Activated CD8-positive, alpha-beta T cell treated with anti-CD3 and anti-CD28 coated beads for 36 hours (primary cell): ENCODE data around the gene GPN2. TPM values are rescaled to one million over a fixed set of nuclear protein-coding genes. Genes with fewer than 3 reads are reported as not detected.

Source experiments
- ATAC-seq: fragments of 200-7000 bp; cut with Tn5 transposase; one replicate; pipeline ENCODE4 v1.10.0; 2021; ENCODE audit warnings: mild to moderate bottlenecking, moderate library complexity
- CTCF ChIA-PET: fragments of 350-600 bp; sonication (Branson Sonifier 250); formaldehyde crosslinking; loops from one replicate; lab custom pipeline; 2021; ENCODE audit warnings: antibody characterized with exemption; lab: Charles Lee
- POLR2A ChIA-PET: fragments of 350-600 bp; sonication (Branson Sonifier 250); formaldehyde crosslinking; loops from one replicate; lab custom pipeline; 2021; ENCODE audit warnings: antibody characterized with exemption; lab: Charles Lee
- DNase-seq: peaks from one replicate; pipeline ENCODE4 v3.0.0-alpha.2; 2020
- H3K27ac Mint-ChIP-seq: one replicate; pipeline ENCODE4 v1.8.0; 2021; ENCODE audit warnings: mild to moderate bottlenecking, mixed read lengths
- H3K27me3 Mint-ChIP-seq: one replicate; pipeline ENCODE4 v1.8.0; 2021; ENCODE audit warnings: mixed read lengths
- H3K36me3 Mint-ChIP-seq: one replicate; pipeline ENCODE4 v1.8.0; 2021; ENCODE audit warnings: low read depth, mixed read lengths
- H3K4me1 Mint-ChIP-seq: one replicate; pipeline ENCODE4 v1.8.0; 2021; ENCODE audit warnings: low read depth, mixed read lengths
- H3K4me3 Mint-ChIP-seq: one replicate; pipeline ENCODE4 v1.8.0; 2021; ENCODE audit warnings: mild to moderate bottlenecking, moderate library complexity, mixed read lengths
- H3K9me3 Mint-ChIP-seq: one replicate; pipeline ENCODE4 v1.8.0; 2021; ENCODE audit warnings: mixed read lengths
- intact Hi-C: fragments of 100-400 bp; cut with micrococcal nuclease; formaldehyde crosslinking; loops from one replicate; pipeline ENCODE4 v1.10.0; 2022
- total RNA-seq, 2 experiments: library from RNA; stranded (reverse); gene quantifications; one replicate each; pipeline ENCODE4 v1.2.3, GENCODE V29; 2021
- TF ChIP-seq, protein P1 (sequence below): fragments of 200-600 bp; IDR thresholded peaks from one replicate; pipeline ENCODE4 v1.8.0; 2022; ENCODE audit warnings: antibody characterized with exemption, mild to moderate bottlenecking

Gene GPN2
- total RNA-seq, 2 experiments from 2014 or later = 45.9 to 47.9 TPM

DNA sequence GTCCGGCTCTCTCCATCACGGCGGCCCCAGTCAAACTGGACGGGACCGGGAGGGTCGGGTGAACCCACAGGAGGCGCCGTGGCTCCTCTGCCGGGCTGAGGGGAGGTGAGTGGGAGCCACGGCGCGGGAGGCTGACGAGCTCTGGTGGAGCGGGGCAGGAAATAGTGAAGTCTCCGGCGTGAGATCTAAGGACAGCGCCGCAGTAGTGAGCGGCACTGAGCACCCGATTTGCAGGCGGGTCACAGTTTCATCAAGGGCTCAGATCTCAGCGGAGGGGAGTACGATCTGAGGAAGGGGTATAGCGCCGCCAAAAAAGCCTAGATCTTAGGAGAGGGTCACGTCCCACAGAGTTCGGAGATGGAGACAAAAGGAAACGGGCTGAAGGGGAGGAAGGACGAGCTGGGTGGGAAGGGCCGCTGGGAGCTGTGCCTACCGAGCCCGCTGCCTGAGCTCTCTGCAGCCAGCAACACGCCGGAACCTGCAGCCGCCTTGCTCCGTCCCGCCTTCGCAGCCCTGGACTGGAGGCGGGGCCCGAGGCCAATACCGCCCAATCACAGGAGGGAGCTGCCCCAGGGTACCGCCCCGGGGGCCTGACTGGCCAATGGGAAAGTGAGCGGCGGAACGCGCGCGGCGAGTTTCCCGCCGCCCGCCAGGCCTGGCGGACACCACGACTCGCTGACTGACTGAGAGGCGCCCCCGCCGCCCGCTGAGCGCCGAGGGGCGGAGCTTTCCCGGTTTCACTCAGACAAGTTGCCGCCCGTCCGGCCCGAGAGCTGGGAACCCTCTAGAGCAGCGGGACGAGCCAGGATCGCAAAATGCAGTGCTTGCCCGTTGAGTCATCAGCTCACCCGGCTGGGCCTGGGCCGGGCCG lies 25.2 kb downstream of the GPN2 start:
- H3K36me3 Mint-ChIP-seq = no peaks in the 10 kb centered on the region
- H3K27ac Mint-ChIP-seq = peak overlapping the region; percentile 87
- no peaks in the 10 kb centered on the region for H3K27me3 Mint-ChIP-seq
- peaks cover 20% of the 10 kb centered on the region for H3K4me1 Mint-ChIP-seq
- H3K9me3 Mint-ChIP-seq = no peaks in the 10 kb centered on the region
- DNase-seq = peak; percentile 95
- intact Hi-C loops = no loop called here
- H3K4me3 Mint-ChIP-seq = peak overlapping the region; percentile 89
- POLR2A ChIA-PET = interaction anchor here (0.6 to 3.9 kb wide), 28 partner anchors 9 to 364 kb away, joined by 3 to 37 read pairs (median 5); partner anchors contain the start of genes GPATCH3, GPN2, NUDC and PIGV
- CTCF ChIA-PET = interaction anchor here (0.7 to 2.5 kb wide), 15 partner anchors 9 to 265 kb away, joined by 3 to 19 read pairs (median 4); partner anchors contain the start of gene GPN2
- TF ChIP-seq, protein P1, sequence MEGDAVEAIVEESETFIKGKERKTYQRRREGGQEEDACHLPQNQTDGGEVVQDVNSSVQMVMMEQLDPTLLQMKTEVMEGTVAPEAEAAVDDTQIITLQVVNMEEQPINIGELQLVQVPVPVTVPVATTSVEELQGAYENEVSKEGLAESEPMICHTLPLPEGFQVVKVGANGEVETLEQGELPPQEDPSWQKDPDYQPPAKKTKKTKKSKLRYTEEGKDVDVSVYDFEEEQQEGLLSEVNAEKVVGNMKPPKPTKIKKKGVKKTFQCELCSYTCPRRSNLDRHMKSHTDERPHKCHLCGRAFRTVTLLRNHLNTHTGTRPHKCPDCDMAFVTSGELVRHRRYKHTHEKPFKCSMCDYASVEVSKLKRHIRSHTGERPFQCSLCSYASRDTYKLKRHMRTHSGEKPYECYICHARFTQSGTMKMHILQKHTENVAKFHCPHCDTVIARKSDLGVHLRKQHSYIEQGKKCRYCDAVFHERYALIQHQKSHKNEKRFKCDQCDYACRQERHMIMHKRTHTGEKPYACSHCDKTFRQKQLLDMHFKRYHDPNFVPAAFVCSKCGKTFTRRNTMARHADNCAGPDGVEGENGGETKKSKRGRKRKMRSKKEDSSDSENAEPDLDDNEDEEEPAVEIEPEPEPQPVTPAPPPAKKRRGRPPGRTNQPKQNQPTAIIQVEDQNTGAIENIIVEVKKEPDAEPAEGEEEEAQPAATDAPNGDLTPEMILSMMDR = no peak
- peak; percentile 94 for ATAC-seq

GRCh38 chr1:26863685-26864077 lies 26.4 kb downstream of the GPN2 start:
- POLR2A ChIA-PET = interaction anchor here (1.4 to 3.9 kb wide), 6 partner anchors 25 to 363 kb away, joined by 3 to 37 read pairs (median 10); partner anchors contain the start of gene GPN2
- H3K36me3 Mint-ChIP-seq = no peaks in the 10 kb centered on the region
- H3K9me3 Mint-ChIP-seq = no peaks in the 10 kb centered on the region
- CTCF ChIA-PET = interaction anchor here (1.0 to 2.5 kb wide), 6 partner anchors 12 to 262 kb away, joined by 3 to 19 read pairs (median 5); partner anchors contain the start of gene GPN2
- no peak for DNase-seq
- no peak for ATAC-seq
- intact Hi-C loops = no loop called here
- peaks cover 20% of the 10 kb centered on the region for H3K4me1 Mint-ChIP-seq
- H3K4me3 Mint-ChIP-seq = peak overlapping the region; percentile 89
- TF ChIP-seq, protein P1 = no peak
- H3K27ac Mint-ChIP-seq = peak overlapping the region; percentile 87
- no peaks in the 10 kb centered on the region for H3K27me3 Mint-ChIP-seq

- Mint-ChIP-seq H3K27me3 (no peaks in the 10 kb centered on the region), H3K36me3 (no peaks in the 10 kb centered on the region), H3K9me3 (no peaks in the 10 kb centered on the region), H3K27ac (peak within 1 kb of the TSS; percentile 87), H3K4me3 (peak within 1 kb of the TSS; percentile 89), H3K4me1 (peaks cover 20% of the 10 kb centered on the region)
- ChIA-PET POLR2A (interaction anchor here (1.4 to 3.1 kb wide), 5 partner anchors 30 to 363 kb away, joined by 3 to 18 read pairs (median 10); no protein-coding TSS in a partner anchor), CTCF (interaction anchor here (0.6 to 2.3 kb wide), 8 partner anchors 11 to 261 kb away, joined by 3 to 12 read pairs (median 3); no protein-coding TSS in a partner anchor)
- ATAC-seq = peak; percentile 11
- TF ChIP-seq, protein P1 = peak; percentile 64
- peak; percentile 77 for DNase-seq
- intact Hi-C loops = no loop called here
Measured at GRCh38 chr1:26862781-26863684, 27.1 kb downstream of the GPN2 start, which contains the start of gene SFN. SFN (plus strand) TSS chr1:26863149; CDS start chr1:26863213, 64 bp downstream.

DNA sequence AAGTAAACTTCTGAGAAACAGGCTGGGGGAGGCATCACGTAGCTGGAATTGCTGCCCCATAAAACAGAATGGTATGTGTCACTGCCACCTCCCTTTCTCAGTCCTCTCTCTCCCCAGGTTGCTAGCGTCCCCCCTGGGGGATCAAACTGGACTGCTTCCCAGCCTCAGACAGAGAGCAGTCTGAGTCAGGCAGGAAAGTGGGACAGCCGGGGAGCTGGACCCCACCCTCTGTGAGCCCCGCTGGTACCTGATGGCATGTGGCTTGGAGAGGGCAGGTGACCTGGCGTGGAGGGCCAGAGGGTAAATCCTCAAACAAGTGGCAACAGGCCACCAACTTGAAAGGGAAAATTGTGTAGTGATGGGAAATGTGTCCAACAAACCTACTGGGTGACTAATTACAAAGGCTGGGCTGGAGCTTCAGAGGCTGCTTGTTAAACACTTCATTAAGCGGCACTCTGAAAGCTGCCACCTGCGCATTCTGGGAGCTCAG lies 28.1 kb downstream of the GPN2 start:
- H3K9me3 Mint-ChIP-seq = no peaks in the 10 kb centered on the region
- CTCF ChIA-PET = interaction anchor here (0.6 to 2.3 kb wide), 7 partner anchors 11 to 260 kb away, joined by 3 to 12 read pairs (median 3); partner anchors contain the start of gene GPN2
- no peaks in the 10 kb centered on the region for H3K27me3 Mint-ChIP-seq
- POLR2A ChIA-PET = interaction anchor here (1.5 to 1.7 kb wide), 3 partner anchors 13 to 33 kb away, joined by 4 read pairs; no protein-coding TSS in a partner anchor
- no peak overlapping the region for H3K4me3 Mint-ChIP-seq
- TF ChIP-seq, protein P1 = no peak
- peak overlapping the region; percentile 58 for H3K27ac Mint-ChIP-seq
- DNase-seq = no peak
- peaks cover 20% of the 10 kb centered on the region for H3K4me1 Mint-ChIP-seq
- no peaks in the 10 kb centered on the region for H3K36me3 Mint-ChIP-seq
- intact Hi-C loops = no loop called here
- no peak for ATAC-seq
